GM12878 (cell line): ENCODE results near the gene DCUN1D3. TPM values are rescaled to one million over a fixed set of nuclear protein-coding genes. Genes with fewer than 3 reads are reported as not detected.

Experiments
- ATAC-seq: fragments of 200-7000 bp; cut with Tn5 transposase; 3 replicates; pipeline ENCODE4 v1.9.1; 2020; ENCODE audit warnings: mild to moderate bottlenecking, moderate library complexity
- BruUV-seq: library from RNA; stranded (reverse); fragments of 400-500 nt; replicated peaks from 2 replicates; lab custom pipeline; 2021; lab: Mats Ljungman, UMichigan
- CTCF ChIA-PET: fragments of 300-600 bp; sonication (Branson Sonifier 250); formaldehyde crosslinking; extraction: SDS; loops from one replicate; lab custom pipeline; 2021; ENCODE audit warnings: inconsistent platforms; lab: Yijun Ruan, JAX
- POLR2A ChIA-PET: fragments of 350-600 bp; formaldehyde crosslinking; extraction: SDS; loops from one replicate; lab custom pipeline; 2021; ENCODE audit warnings: inconsistent platforms; lab: Charles Lee
- RAD21 ChIA-PET: fragments of 300-600 bp; sonication (Branson Sonifier 250); formaldehyde crosslinking; loops from one replicate; lab custom pipeline; 2023; ENCODE audit warnings: antibody characterized with exemption; ENCODE audit not compliant: unreplicated experiment; lab: Charles Lee
- SMC1A ChIA-PET: fragments of 300-600 bp; sonication (Branson Sonifier 250); formaldehyde crosslinking; loops from one replicate; lab custom pipeline; 2023; ENCODE audit not compliant: unreplicated experiment, uncharacterized antibody; lab: Charles Lee
- DNase-seq: peaks from one replicate; pipeline ENCODE4 v3.0.0-alpha.2; 2011; ENCODE audit warnings: low read depth, low spot score
- FAIRE-seq: peaks from 3 replicates; lab custom pipeline; 2011; peaks lifted over from hg19 to GRCh38; lab: Jason Lieb, UNC
- H2AFZ ChIP-seq: 2 replicates; pipeline ENCODE4 v1.6.0; 2011; ENCODE audit warnings: low read depth, low read length, control low read depth; ENCODE audit not compliant: control insufficient read depth
- H3K27ac ChIP-seq: 2 replicates; pipeline ENCODE4 v1.5.1; 2011; ENCODE audit warnings: control low read depth; ENCODE audit not compliant: control insufficient read depth, insufficient read depth
- H3K27me3 ChIP-seq, 2 experiments: replicated peaks in 1 of 2; 2 replicates each; pipeline versions ENCODE4 v1.6.0 to v1.6.1; 2011; ENCODE audit warnings: low read length in 1 of 2; ENCODE audit not compliant: control insufficient read depth in 2 of 2, insufficient read depth in 2 of 2
- H3K36me3 ChIP-seq, 2 experiments: 2 replicates each; pipeline ENCODE4 v1.5.1; 2011; ENCODE audit warnings: low read length in 1 of 2; ENCODE audit not compliant: control insufficient read depth in 2 of 2, insufficient read depth in 2 of 2
- H3K4me1 ChIP-seq: 2 replicates; pipeline ENCODE4 v1.6.1; 2011; ENCODE audit warnings: mild to moderate bottlenecking, low read length, moderate library complexity, mixed read lengths; ENCODE audit not compliant: control insufficient read depth, insufficient read depth
- H3K4me2 ChIP-seq: 2 replicates; pipeline ENCODE4 v1.6.0; 2011; ENCODE audit warnings: control low read depth; ENCODE audit not compliant: control insufficient read depth, insufficient read depth
- H3K4me3 ChIP-seq: fragments of 200-600 bp; sonication (generic); 2 replicates; pipeline ENCODE4 v1.5.1; 2016
- H3K79me2 ChIP-seq: 2 replicates; pipeline ENCODE4 v1.6.0; 2011; ENCODE audit warnings: low read length; ENCODE audit not compliant: control insufficient read depth, insufficient read depth
- H3K9ac ChIP-seq: 2 replicates; pipeline ENCODE4 v1.8.0; 2011; ENCODE audit warnings: low read length, control low read depth, mixed read lengths; ENCODE audit not compliant: control insufficient read depth, insufficient read depth
- H3K9me3 ChIP-seq: replicated peaks from 3 replicates; pipeline ENCODE4 v1.5.1; 2011; ENCODE audit warnings: mild to moderate bottlenecking, low read length; ENCODE audit not compliant: control insufficient read depth, insufficient read depth
- H4K20me1 ChIP-seq: 2 replicates; pipeline ENCODE4 v1.6.0; 2011; ENCODE audit not compliant: control insufficient read depth, insufficient read depth
- ATF2 ChIP-seq: IDR thresholded peaks from 2 replicates; pipeline ENCODE4 v1.6.1; 2012; ENCODE audit warnings: low read length, inconsistent platforms
- EP300 ChIP-seq, 2 experiments: fragments of 150-350 bp in 1 of 2; IDR thresholded peaks; 2 replicates each; pipeline ENCODE4 v1.6.1; 2011 to 2012; ENCODE audit warnings: low read depth in 2 of 2, low read length in 2 of 2, borderline replicate concordance in 1 of 2, improper control_type of control experiment in 1 of 2, inconsistent platforms in 1 of 2; ENCODE audit not compliant: control insufficient read depth in 1 of 2
- JUNB ChIP-seq: IDR thresholded peaks from 2 replicates; pipeline ENCODE4 v1.6.1; 2016; ENCODE audit warnings: antibody characterized with exemption, mild to moderate bottlenecking
- KDM1A ChIP-seq: fragments of 200-600 bp; sonication (generic); IDR thresholded peaks from 2 replicates; pipeline ENCODE4 v1.6.1; 2016; ENCODE audit warnings: borderline replicate concordance
- MTA2 ChIP-seq: fragments of 450-650 bp; IDR thresholded peaks from 2 replicates; pipeline ENCODE4 v1.6.1; 2016; ENCODE audit warnings: low read depth, mild to moderate bottlenecking, moderate library complexity
- PBX3 ChIP-seq: IDR thresholded peaks from 2 replicates; pipeline ENCODE4 v1.6.1; 2011; ENCODE audit warnings: mild to moderate bottlenecking, low read depth, low read length, moderate library complexity; ENCODE audit not compliant: insufficient replicate concordance
- SREBF1 ChIP-seq: IDR thresholded peaks from 2 replicates; pipeline ENCODE4 v1.6.1; 2012; ENCODE audit warnings: mild to moderate bottlenecking, low read length
- STAT1 ChIP-seq: fragments of 450-650 bp; conservative IDR thresholded peaks from 2 replicates; pipeline ENCODE4 v1.6.1; 2014; ENCODE audit warnings: antibody characterized with exemption, mild to moderate bottlenecking
- ZNF207 ChIP-seq: fragments of 450-650 bp; IDR thresholded peaks from 2 replicates; pipeline ENCODE4 v1.6.1; 2014; ENCODE audit warnings: antibody characterized with exemption, mild to moderate bottlenecking, borderline replicate concordance
- WGBS: methylation state at CpG from one replicate; pipeline ENCODE4 v1.1.6; 2016; ENCODE audit warnings: low lambda C conversion rate; ENCODE audit not compliant: insufficient replicate concordance, insufficient coverage; ENCODE audit errors: missing lambda C conversion rate; 5-methylcytosine and 5-hydroxymethylcytosine counted together
- in situ Hi-C: fragments of 300-500 bp; cut with MboI; formaldehyde crosslinking; loops from 9 replicates; pipeline ENCODE4 v1.14.3; 2018; ENCODE audit warnings: mixed read lengths
- intact Hi-C: fragments of 100-400 bp; cut with micrococcal nuclease; formaldehyde crosslinking; loops from one replicate; pipeline ENCODE4 v1.14.2; 2022; ENCODE audit not compliant: unreplicated experiment
- polyA plus RNA-seq, 11 experiments: library from polyadenylated mRNA; depleted of rRNA in 4 of 11; unstranded in 6 of 11; stranded (reverse) in 5 of 11; fragments of >200 nt; fragmentation: Nextera tagmentation in 4 of 11; fragmentation: Illumina TruSeq in 1 of 11; extraction: Ambion mirVana in 4 of 11; extraction: Trizol in 1 of 11; gene quantifications; 1 replicate in 1 of 11; 2 replicates in 10 of 11; pipeline versions ENCODE4 v1.2.1 to v1.2.3, GENCODE V29; 2011 to 2016; ENCODE audit warnings: inconsistent platforms in 2 of 11, missing spikeins in 2 of 11, low read depth in 1 of 11
- total RNA-seq, 4 experiments: library from RNA; depleted of rRNA in 3 of 4; stranded (reverse); fragments of >200 nt in 3 of 4; fragmentation: Illumina TruSeq in 1 of 4; extraction: Trizol in 1 of 4; gene quantifications; 2 replicates each; pipeline versions ENCODE4 v1.2.1 to v1.2.3, GENCODE V29; 2013 to 2021

Gene DCUN1D3
- total and polyA plus RNA-seq, 10 of the 15 experiments (the other 5 are each of a cell fraction or from before 2014, with no cell fraction given): 0.47 to 4.5 (median 1.9) TPM

- ChIA-PET RAD21 (interaction anchor here (3.0 kb wide), 1 partner anchor 36 kb away, joined by 7 read pairs; no protein-coding TSS in a partner anchor), POLR2A (no interaction called here), SMC1A (interaction anchor here (1.0 to 2.4 kb wide), 3 partner anchors 11 to 36 kb away, joined by 3 to 7 read pairs (median 6); no protein-coding TSS in a partner anchor), CTCF (interaction anchor here (1.6 kb wide), 1 partner anchor 37 kb away, joined by 4 read pairs; no protein-coding TSS in a partner anchor)
- no peak overlapping the region for H2AFZ ChIP-seq
- no peaks in the 10 kb centered on the region for H3K27me3 ChIP-seq
- 68% methylated on average over 1 of the region's 1 CpG for WGBS
- FAIRE-seq (no peak), ATAC-seq (no peak), DNase-seq (no peak)
- H4K20me1 ChIP-seq: no peaks in the 10 kb centered on the region
- in situ Hi-C loops: no loop called here
- no peaks in the 10 kb centered on the region for H3K36me3 ChIP-seq
- TF ChIP-seq JUNB (no peak), ZNF207 (no peak), MTA2 (no peak), EP300 (IDR thresholded peaks at IDR 0.05; ENCODE audit: borderline replicate concordance in 1 of 2, control insufficient read depth in 1 of 2, low read depth in 2 of 2, low read length in 2 of 2) (no peak), ATF2 (no peak), PBX3 (no peak), KDM1A (no peak), SREBF1 (no peak), STAT1 (no peak)
- no peak overlapping the region for H3K27ac ChIP-seq
- no peak overlapping the region for H3K9ac ChIP-seq
- H3K4me2 ChIP-seq: no peak overlapping the region
- intact Hi-C loops: no loop called here
- no peaks in the 10 kb centered on the region for H3K4me1 ChIP-seq
- BruUV-seq: no TSS peak
- no peaks in the 10 kb centered on the region for H3K9me3 ChIP-seq
- H3K4me3 ChIP-seq: no peak overlapping the region
- H3K79me2 ChIP-seq: no peaks in the 10 kb centered on the region
Observed at GRCh38 chr16:20886320-20886719, 13.8 kb downstream of the DCUN1D3 start.
